GM18505 (cell line): Measurements from ENCODE around the gene NRIP3.

Experiments used
- ATAC-seq: cut with Tn5 transposase; IDR thresholded peaks from one replicate; pipeline ENCODE4 v1.9.1; 2021; ENCODE audit not compliant: unreplicated experiment
- POLR2A ChIP-seq: IDR thresholded peaks from 4 replicates; pipeline ENCODE4 v1.6.1; 2011; ENCODE audit warnings: borderline replicate concordance; ENCODE audit not compliant: insufficient read depth, insufficient read length; ENCODE audit errors: extremely low read depth

The NRIP3 gene

DNA sequence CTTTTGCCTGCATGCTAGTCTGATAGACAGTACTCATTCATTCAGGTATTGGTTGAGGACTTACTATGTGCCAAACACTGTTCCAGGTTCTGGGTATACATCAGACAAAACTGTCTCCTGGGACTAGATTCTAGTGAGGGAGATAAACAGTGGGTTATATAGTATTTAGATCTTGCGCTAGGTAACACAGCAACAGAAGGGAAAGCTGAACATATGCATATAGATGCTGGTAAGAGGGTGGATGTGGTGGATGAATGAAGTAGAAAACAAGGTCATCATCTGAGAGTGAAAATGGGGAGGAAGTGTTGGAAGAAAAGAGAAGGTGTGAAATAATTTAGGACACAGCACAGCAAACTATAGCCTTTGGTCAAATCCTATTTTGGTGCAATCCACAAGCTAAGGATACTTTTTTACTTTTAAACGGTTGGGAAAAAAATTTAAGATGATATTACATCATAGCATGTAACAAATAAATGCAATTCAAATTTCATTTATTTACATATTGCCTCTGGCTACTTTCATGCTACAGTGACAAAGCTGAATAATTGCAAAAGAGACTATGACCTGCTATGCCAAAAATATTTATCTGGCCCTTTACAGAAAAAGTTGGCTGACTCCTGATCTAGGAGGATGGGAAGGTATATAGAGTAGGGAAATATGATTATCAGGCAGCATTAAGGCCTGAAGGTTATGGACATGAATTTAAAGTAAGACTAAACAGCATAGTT, 32.4 kb downstream of the NRIP3 start:
- TF ChIP-seq POLR2A, result no peak
- ATAC-seq, result no peak

DNA sequence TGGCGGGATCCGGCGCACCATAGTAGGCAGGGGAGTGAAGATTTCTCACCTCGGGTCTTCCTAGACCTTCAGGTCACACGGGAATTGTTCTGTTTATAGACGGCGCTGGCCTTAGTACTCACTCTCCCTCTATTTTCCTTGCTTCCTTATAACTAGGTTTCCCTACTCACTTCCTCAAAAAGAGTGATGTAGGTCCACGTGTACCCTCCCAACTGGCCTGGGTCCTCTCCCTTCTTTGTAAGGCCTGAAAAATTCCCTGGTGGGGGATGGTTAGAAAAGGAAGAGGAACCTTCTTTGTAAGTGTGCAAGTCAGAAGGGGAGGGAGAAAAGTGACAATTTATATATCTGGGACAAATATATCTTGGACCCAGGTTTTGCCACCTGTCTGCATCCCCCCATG, 36.6 kb downstream of the NRIP3 start:
- ATAC-seq, result no peak
- TF ChIP-seq POLR2A, result no peak

DNA sequence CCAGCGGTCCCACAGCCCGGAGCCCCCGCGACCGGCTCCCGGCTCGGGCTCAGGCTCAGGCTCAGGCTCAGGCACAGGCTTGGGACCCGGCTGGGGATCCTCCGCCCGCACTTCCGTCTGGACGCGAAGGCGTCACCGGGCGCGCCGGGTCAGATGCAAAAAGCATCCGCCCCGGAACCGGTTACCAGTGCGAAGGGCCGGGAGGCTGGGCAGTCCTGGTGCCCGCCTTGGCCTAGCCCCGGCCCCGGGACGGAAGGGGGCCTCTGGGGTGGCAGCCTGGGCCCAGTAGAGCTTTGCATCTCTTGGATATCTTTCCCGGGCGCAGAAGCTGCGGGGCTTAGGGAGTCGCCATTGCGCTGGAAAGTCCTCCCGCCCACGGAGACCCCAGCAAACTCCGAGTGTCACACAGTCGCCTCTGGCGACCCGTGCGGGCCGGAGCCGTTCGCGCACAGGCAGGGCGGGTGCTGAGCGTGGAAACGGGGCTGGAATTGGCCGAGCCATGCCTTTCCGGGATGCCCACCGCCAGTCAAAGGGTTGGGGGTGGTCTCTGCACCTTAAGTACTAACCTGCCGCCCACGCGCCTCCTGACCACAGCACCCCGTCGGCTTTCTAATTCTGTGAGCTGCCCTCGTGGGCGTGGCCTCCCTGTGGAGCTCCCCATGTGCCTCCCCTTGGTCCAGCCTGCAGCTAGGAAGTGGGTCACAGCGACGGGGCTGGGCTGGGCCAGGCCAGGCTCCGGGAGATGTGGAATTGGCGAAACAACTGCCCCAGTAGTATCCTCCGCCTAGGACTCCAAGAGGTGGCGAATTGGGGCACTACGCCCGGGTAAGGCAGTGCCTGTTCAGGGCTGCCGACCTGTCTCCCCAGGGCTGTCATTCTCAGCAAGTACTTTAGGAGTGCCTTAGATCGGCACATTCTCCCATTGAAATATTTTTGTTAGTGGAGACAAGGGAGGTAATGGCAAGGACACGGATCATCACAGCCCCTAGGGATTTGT, 39.2 kb downstream of the NRIP3 start, which contains the start of gene TMEM9B:
Gene TMEM9B (minus strand): TSS at position 119 of the 997 bp plus-strand sequence. CDS start 129 bp downstream, outside the sequence.
- ATAC-seq, result peak; percentile 73
- TF ChIP-seq POLR2A, result peak; percentile 83

DNA sequence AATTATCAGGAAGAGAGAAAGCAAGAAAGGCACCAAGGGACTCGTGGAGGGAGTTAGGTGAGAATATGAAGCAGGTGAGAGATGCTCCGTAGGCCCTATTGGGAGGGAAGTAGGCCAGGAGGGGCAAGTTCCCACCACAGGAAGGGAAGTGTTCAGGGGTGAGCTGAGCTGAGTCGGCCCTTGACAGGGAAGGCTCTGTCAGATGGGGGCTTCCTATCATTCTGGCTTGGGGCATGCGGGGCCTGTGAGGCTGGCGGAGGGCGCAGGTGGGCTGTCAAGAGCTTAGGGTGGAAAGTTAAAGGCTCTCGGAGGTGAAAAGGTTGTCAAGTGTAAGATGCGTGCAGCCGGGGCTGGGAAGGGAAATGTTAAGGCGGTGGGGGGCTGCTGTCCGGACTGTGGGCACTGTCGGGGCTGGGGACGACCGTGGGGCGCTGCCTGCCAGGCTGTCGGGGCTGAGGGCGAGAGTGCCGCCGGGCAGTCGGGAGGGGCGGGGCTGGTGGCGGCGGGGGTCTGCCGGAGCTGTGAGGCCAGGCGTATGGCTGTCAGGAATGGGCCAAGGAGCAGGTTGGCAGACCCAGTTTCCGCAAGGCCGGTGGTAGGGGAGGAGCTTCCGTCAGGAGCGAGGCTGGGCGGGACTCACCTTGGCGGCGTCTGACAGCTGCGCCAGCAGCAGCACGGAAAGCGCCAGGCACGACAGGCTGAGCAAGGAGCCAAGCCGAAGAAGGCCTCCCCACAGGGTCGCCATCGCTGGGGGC, 40.1 kb downstream of the NRIP3 start:
- ATAC-seq, result peak; percentile 58
- TF ChIP-seq POLR2A, result no peak

DNA sequence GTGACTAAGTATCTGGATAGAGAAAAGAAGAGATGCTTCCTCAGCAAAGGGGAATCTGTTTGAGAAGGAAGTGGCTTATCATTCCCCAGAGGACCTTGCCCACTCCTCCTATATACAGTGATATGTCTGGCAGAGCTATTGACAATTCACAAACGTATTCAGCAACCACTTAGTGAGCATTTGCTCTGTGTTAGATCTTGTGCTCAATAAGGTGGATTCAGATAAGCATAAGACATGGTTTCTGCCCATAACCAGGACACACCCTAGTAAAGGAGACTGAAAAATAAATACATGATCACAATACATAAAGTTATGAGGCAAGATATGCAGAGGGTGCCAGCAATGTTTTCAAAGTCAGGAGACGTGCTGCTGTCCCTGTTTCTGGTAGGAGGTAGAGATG, 41.0 kb downstream of the NRIP3 start:
- no peak for TF ChIP-seq POLR2A
- no peak for ATAC-seq

DNA sequence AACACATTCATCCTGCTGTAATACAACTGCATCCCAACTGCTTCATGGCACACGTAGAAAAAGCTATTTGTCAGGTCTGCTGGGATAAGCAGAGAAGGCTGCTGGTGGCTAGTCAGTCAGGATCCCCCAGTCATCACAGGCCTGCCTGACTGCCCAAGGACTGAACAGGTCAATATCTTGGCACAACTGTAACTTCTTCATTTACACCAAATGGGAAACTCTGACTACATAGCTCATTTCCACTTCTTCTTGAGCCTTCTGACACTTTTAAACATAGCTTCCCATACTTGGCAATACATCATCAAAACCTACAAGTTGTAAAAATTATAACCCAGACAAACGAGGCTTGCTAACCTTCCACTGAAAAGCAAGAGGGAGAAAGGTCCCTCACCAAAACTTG, 42.4 kb downstream of the NRIP3 start:
- TF ChIP-seq POLR2A, result no peak
- ATAC-seq, result no peak

DNA sequence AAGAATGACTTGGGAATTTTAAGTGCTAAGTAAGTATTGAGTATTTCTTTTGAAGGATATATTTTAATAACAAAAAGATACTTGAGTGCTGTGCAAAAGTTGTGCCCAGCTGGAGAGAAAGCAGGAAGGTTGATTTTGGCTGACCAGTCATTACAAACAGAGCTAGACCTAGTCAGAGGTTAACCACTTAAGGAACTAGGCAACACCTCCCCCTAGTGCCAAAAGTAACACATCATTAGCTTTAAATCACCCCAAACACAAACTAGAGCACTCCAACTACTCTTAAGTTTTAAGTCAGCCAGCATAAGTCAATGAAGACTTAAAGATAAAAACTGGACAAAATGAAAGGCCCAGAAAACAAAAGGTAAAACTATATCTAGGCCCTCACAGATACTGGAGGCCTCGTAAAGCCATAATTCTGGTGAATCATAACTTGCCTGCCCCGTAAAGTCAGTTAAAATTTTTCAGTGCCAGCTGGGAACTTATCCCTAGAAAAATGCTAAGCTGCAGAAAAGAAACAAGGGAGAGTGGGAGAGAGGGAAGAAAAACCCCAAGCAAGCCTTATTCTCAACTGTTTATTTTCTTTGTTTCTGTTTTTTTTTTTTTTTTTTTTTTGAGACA, 44.1 kb downstream of the NRIP3 start:
- TF ChIP-seq POLR2A, result no peak
- no peak for ATAC-seq

DNA sequence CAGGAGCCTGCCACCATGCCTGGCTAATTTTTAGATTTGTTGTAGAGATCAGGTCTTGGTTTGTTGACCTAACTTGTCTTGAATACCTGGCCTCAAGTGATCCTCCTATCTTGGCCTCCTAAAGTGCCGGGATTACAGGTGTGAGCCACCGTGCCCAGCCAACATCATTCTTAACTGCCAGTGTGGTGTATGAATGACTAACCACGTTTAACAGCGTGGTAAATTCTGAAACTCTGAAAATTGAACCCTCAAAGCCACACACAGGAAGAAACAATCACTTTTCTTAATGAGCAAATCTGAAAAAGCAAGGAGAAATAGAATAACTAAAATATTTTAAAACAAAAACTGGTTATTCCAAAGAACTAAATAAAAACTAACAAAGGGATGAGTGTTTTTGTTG, 46.9 kb downstream of the NRIP3 start:
- TF ChIP-seq POLR2A, result no peak
- ATAC-seq, result no peak

DNA sequence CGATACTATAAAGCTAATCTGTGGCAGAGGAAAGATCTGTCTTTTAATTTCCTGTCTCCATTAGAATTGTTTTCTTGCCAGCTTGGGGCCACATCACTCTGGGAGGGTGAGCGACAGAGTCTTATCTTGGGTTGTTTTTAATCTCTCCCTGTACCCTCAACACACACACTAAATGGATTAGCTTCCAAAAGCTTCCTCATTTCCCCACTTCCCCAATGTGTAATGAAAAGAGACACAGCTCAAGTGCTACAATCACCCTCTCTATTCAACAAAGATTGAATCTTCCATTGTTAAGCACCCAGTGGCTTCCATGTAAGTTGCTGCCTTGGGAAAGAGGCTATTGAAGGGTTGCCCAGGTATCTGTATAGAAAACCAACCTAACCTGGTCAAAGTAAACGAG, 54.9 kb downstream of the NRIP3 start:
- no peak for ATAC-seq
- no peak for TF ChIP-seq POLR2A

DNA sequence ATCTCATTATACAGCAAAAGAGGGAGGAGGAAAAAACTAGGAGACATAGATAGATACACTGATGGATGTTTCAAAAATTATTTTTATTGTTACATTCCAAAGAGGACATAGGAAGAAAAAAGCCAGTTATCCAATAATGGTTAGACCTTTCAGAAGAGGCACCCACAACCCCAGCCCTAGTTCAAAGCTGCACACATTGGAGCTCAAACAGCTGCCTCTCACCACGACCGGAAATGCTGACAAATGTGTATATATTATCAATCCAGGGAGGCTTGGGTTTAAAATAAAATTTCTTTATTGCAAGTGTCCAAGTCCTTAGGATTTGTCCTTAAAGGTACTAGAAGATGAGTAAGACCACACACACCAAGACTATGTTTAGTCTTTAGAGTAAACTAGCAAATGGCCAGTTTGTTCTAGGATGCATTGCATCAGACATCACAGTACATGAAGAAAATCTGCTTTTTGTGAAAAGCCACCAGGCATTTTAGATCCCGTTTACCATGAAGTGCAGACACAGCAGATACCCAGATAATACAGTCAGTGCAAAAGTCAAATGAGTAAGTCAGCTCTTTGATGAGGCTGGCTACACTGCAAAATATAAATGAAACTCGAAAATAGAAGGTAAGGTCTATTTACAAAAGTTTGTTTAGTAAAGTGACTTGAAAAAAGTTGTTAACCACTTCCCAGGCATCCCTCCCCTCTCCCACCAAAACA, 56.4 kb downstream of the NRIP3 start:
- no peak for ATAC-seq
- TF ChIP-seq POLR2A, result no peak

DNA sequence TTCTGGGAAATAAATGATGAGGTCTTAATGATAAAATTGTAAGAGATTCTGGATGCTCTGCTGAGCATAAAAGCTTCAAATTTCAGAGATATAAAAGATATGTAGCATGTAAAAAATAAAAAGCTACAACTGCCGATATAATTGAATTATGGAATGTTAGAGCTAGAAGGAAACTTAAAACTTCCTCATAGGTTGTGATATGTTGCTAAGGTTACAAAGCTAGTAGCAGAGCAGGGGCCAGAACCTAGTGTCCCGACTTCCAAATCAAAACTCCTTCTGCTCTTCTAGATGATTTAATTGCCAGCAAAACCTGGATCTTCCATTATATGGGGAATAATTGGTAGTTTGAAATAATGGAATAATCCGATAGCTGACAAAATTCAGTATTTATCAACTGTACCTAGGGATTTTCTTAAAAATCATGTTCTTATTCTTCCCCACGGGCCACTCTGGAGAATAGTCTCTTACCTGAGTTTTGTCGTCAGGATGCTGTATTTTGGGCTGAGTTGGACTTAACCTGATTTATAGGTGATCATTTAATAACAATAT, 61.2 kb downstream of the NRIP3 start, which contains the start of gene ASCL3:
Gene ASCL3 (minus strand): TSS at position 499 of the 549 bp plus-strand sequence. CDS start 4,855 bp downstream, outside the sequence.
- TF ChIP-seq POLR2A, result no peak
- ATAC-seq, result no peak
